ENCODE data around the gene CEP350.
"Not testable (repeated sequence)": the region's sequence is repeated elsewhere in the genome, so short reads cannot be mapped to it uniquely, and the experiment has no call there.

Gene CEP350

DNA sequence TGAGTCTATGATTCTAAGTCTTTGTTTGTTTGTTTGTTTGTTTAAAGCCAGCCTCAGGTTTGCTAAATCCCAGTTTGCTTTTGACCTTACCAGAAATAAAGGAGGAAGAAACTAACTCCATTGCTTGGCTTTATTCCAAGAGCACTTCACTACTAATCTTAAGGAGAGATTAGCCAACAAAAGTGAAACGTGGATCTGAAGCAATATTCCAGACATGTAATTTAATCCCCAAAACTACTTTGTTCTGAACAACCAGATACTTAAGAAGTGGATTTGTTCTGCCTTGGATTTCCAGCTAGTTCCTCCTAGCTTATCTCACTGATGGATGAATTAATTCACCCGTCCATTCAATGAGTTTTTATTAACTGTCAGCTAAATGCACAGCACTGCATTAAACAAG is 15.9 kb upstream of the CEP350 start:
- no peak overlapping the region for H3K4me3 ChIP-seq (ENCODE audit: low read depth, low read length)

DNA sequence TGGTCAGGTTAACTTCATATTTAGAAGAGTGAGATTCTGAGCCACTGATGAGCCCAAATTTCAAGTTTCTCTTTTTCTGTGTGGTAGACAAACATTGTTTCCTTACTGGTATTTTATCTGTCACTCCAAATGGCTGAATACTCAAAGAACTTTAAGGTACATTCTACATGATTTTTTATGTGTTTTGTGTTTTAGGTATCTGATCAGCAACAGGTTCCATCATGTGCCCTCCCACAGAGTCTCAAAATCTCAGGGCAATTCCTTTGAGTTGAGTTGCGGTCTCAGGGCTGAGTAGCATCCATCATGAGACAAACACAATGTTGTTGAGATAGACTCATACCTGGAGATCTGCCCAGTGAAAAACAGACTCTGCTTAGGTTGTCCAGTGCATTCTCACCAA is 14.7 kb upstream of the CEP350 start:
- H3K4me3 ChIP-seq (ENCODE audit: low read depth, low read length): no peak overlapping the region

DNA sequence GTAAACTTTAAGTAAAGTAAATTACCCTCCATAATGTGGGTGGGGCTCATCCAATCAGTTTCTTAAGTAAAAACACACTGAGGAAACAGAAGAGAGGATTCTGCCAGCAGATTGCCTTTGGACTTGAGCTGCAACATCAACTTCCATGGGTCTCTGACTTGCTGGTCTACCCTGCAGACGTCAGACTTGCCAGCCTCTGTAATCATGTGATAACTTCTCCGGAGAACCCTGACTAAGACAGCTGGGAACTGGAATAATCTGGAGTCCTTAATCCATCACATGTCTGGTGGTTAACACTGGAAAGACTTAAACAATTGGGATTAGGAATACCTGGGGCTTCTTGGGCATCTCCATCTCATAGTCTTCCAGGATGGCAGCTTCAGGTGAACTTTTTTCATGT is 13.2 kb upstream of the CEP350 start:
- H3K4me3 ChIP-seq (ENCODE audit: low read depth, low read length): no peak overlapping the region

DNA sequence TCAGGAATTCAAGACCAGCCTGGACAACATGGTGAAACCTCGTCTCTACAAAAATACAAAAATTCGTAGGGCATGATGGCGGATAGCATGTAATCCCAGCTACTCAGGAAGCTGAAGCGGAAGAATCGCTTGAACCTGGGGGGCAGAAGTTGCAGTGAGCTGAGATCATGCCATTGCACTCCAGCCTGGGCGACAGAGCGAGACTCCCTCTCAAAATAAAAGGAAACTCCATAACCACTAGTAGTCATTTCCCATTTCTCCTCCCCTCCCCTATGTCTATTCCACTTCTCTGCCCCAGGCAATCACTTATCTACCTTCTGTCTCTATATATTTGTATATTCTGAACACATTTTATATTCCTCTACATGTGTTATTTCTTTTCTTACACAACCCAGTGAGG is 4.0 kb upstream of the CEP350 start:
- H3K4me3 ChIP-seq (ENCODE audit: low read depth, low read length): no peak overlapping the region

- H3K4me3 ChIP-seq (ENCODE audit: low read depth, low read length): no peak overlapping the region
These were observed 3.0 kb upstream of the CEP350 start for GRCh38 chr1:179951383-179952144.

- H3K4me3 ChIP-seq (ENCODE audit: low read depth, low read length): no peak overlapping the region
These were observed 2.4 kb upstream of the CEP350 start for GRCh38 chr1:179952186-179952585.

GRCh38 chr1:179953974-179954492 is 577 bp upstream of the CEP350 start:
- peak overlapping the region; percentile 89 for H3K4me3 ChIP-seq (ENCODE audit: low read depth, low read length)

DNA sequence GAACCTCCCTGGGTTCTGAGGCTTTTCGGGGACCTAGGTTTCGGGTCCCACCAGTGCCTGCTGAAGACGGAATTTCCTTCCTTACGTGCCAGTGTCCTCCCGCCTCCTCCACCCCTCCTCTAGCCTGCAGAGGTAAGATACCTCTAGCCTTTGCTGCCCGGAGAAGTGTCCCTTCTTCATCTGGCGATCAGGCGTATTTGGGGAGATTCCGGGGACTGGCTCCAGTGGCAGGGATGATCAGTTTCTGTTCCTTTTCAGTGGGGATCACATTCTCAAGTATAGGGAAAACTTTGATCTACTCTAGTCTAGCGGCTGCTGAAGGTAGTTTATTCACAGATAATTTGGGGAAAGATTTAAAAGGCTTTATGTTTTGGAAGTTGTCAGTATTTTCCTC is 674 bp downstream of the CEP350 start:
- H3K4me3 ChIP-seq (ENCODE audit: low read depth, low read length): peak overlapping the region; percentile 89

- H3K4me3 ChIP-seq (ENCODE audit: low read depth, low read length): peak overlapping the region; percentile 89
These were observed 1.1 kb downstream of the CEP350 start for GRCh38 chr1:179955731-179956130.

DNA sequence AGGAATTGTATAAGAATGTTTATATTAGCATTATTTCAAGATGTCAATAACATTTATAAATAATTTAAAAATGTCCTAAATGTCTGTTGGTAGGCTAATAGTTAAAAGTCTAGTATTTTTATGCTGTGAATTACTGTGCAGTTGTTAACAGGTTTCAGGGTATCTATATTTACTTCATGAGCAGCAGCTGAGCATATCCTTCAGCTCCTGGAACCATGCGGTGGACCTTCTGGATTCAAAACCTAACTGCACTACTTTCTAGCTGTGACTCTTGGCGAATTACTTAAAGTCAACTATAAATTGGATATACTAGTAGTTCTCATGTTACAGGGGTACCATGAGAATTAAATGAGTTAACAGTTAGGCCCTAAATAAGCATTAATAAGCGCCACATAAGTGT is 3.7 kb downstream of the CEP350 start:
- H3K4me3 ChIP-seq (ENCODE audit: low read depth, low read length): no peak overlapping the region

DNA sequence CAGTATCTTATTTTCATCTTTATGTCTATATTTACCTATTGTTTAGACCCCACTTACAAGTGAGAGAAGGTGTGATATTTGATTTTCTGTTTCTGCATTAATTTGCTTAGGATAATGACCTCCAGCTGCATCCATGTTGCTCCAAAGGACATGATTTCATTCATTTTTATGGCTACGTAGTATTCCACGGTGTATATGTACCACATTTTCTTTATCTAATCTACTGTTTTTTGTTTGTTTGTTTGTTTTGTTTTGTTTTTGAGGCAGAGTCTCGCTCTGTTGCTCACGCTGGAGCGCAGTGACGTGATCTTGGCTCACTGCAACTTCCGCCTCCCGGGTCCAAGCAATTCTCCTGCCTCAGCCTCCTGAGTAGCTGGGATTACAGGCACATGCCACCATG is 7.6 kb downstream of the CEP350 start:
- not testable (repeated sequence) for H3K4me3 ChIP-seq (ENCODE audit: low read depth, low read length)

GRCh38 chr1:179966551-179966950 is 11.9 kb downstream of the CEP350 start:
- H3K4me3 ChIP-seq (ENCODE audit: low read depth, low read length): no peak overlapping the region

- no peak overlapping the region for H3K4me3 ChIP-seq (ENCODE audit: low read depth, low read length)
These were observed 13.8 kb downstream of the CEP350 start for GRCh38 chr1:179968284-179968993.

- no peak overlapping the region for H3K4me3 ChIP-seq (ENCODE audit: low read depth, low read length)
These were observed 14.6 kb downstream of the CEP350 start for GRCh38 chr1:179968994-179969919.

DNA sequence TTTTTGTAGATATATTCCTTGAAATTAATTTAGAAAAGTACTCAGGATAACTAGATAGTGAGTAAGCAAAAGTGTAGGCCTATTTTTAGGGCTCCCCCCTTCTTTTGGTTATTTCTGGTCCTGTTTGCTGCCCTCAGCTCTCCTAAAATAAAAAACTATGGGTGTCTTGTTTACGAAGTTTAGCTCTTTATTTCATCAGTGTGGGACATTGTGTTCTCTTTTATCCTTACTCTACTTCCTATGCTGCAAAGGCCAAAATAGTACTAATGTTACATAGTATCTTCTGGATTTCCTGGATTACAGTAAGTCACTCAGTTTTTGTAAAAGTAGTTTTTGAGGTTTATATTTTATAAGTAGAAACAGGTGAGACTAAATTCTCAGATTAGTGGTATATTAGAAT is 15.4 kb downstream of the CEP350 start:
- H3K4me3 ChIP-seq (ENCODE audit: low read depth, low read length): no peak overlapping the region

- no peak overlapping the region for H3K4me3 ChIP-seq (ENCODE audit: low read depth, low read length)
These were observed 17.2 kb downstream of the CEP350 start for GRCh38 chr1:179971563-179972496.

GRCh38 chr1:179973198-179974110 is 18.8 kb downstream of the CEP350 start:
- no peak overlapping the region for H3K4me3 ChIP-seq (ENCODE audit: low read depth, low read length)

DNA sequence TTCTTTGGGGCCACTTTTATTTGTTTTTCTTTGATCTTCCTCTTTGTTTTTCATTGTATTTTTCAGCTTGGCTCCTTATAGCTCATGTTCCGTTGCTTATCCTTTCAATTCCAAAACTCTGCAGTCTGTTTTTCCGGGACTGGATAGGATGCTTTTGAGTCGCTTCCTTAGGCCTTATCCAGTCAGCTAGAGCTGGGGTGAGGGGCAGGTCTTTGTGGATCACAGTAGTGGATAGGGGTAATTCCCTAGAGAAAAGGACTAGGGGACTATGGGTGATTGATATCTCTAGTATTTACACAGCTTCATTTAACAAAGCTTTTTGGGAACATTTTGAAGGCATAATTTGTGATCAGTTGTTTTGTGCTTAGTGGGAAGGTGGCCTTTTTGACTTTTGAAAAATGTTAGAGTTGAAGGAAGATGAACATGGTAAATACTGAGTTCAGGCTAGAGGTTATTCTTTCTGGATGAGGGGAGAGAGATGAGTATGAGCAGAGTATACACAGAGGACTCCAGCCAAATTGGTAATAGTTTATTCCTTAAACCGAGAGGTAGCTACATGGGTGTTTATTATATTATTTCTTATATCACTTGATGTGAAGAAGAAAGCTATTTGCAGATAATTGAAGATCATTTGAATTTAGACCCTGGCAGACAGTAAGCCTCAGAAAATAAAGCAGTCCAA is 22.5 kb downstream of the CEP350 start:
- H3K4me3 ChIP-seq (ENCODE audit: low read depth, low read length): no peak overlapping the region

Measured in iPS-11a (cell line).